K562 (cell line): ENCODE measurements around the gene MCM7. TPM values are rescaled to one million over a fixed set of nuclear protein-coding genes. Genes with fewer than 3 reads are reported as not detected.

ENCODE experiments used
- CEBPZ ChIP-seq: fragments of 150-350 bp; IDR thresholded peaks from 2 replicates; pipeline ENCODE4 v1.6.1; 2014; ENCODE audit warnings: low read depth, mild to moderate bottlenecking, low read length, borderline replicate concordance
- CHCHD3 ChIP-seq: fragments of 250-450 bp; sonication (Bioruptor Pico); IDR thresholded peaks from 2 replicates; pipeline ENCODE4 v2.1.2; 2022; ENCODE audit warnings: mild to moderate bottlenecking
- CREB1 ChIP-seq, 2 experiments: sonication (generic) in 1 of 2; formaldehyde crosslinking in 1 of 2; IDR thresholded peaks; 2 replicates each; pipeline versions ENCODE4 v1.6.1 to v1.8.0; 2012 to 2022; ENCODE audit warnings: inconsistent platforms in 1 of 2, mild to moderate bottlenecking in 1 of 2, missing genetic modification reagents in 1 of 2, moderate library complexity in 1 of 2
- GABPB1 ChIP-seq: sonication (generic); formaldehyde crosslinking; IDR thresholded peaks from 2 replicates; pipeline ENCODE4 v1.8.0; 2022; ENCODE audit warnings: mild to moderate bottlenecking, missing genetic modification reagents
- HDAC6 ChIP-seq: IDR thresholded peaks from 2 replicates; pipeline ENCODE4 v1.6.1; 2012; ENCODE audit warnings: low read depth, mild to moderate bottlenecking, control low read depth, inconsistent platforms, low read length, moderate library complexity
- HNRNPL ChIP-seq: fragments of 200-400 bp; formaldehyde crosslinking; IDR thresholded peaks from 2 replicates; pipeline ENCODE4 v1.6.1; 2017; ENCODE audit warnings: low read depth, mild to moderate bottlenecking, low read length
- LCOR ChIP-seq: sonication (generic); formaldehyde crosslinking; IDR thresholded peaks from 2 replicates; pipeline ENCODE4 v1.8.0; 2022; ENCODE audit warnings: mild to moderate bottlenecking, missing genetic modification reagents
- MCM7 ChIP-seq, 2 experiments: fragments of 450-650 bp; IDR thresholded peaks; 2 replicates each; pipeline ENCODE4 v1.6.1; 2016 to 2018
- MECOM ChIP-seq: fragments of 250-450 bp; sonication (Bioruptor Pico); IDR thresholded peaks from 2 replicates; pipeline ENCODE4 v1.8.0; 2022; ENCODE audit warnings: inconsistent platforms
- NFE2L1 ChIP-seq: fragments of 450-650 bp; IDR thresholded peaks from 2 replicates; pipeline ENCODE4 v1.6.1; 2016; ENCODE audit warnings: missing genetic modification characterization, low read depth, mild to moderate bottlenecking, missing compliant biosample characterization, moderate library complexity, borderline replicate concordance
- NFXL1 ChIP-seq: fragments of 450-650 bp; formaldehyde crosslinking; IDR thresholded peaks from 2 replicates; pipeline ENCODE4 v1.4.0; 2021; ENCODE audit warnings: mild to moderate bottlenecking
- NR2C2 ChIP-seq, 2 experiments: fragments of 200-800 bp in 1 of 2; sonication (Bioruptor generic) in 1 of 2; sonication (generic) in 1 of 2; formaldehyde crosslinking in 1 of 2; IDR thresholded peaks; 2 replicates each; pipeline versions ENCODE4 v1.6.1 to v1.8.0; 2016 to 2022; ENCODE audit warnings: mild to moderate bottlenecking in 1 of 2, missing compliant biosample characterization in 1 of 2, missing genetic modification characterization in 1 of 2, missing genetic modification reagents in 1 of 2
- PHF8 ChIP-seq: fragments of 200-600 bp; sonication (generic); IDR thresholded peaks from 2 replicates; pipeline ENCODE4 v1.6.1; 2012; ENCODE audit warnings: mixed run types, mild to moderate bottlenecking, inconsistent platforms, low read length, moderate library complexity, borderline replicate concordance
- TAF7 ChIP-seq: fragments of 450-650 bp; IDR thresholded peaks from 2 replicates; pipeline ENCODE4 v1.6.1; 2016; ENCODE audit warnings: missing genetic modification characterization, missing compliant biosample characterization
- TEAD1 ChIP-seq, 2 experiments: fragments of 450-650 bp in 1 of 2; sonication (generic) in 1 of 2; formaldehyde crosslinking; IDR thresholded peaks; 2 replicates each; pipeline versions ENCODE4 v1.4.0 to v1.8.0; 2020 to 2022; ENCODE audit warnings: mild to moderate bottlenecking in 2 of 2, missing genetic modification reagents in 1 of 2
- TOE1 ChIP-seq, 2 experiments: fragments of 450-650 bp in 1 of 2; sonication (generic) in 1 of 2; formaldehyde crosslinking in 1 of 2; IDR thresholded peaks; 2 replicates each; pipeline versions ENCODE4 v1.7.1 to v1.8.0; 2016 to 2022; ENCODE audit warnings: borderline replicate concordance in 2 of 2, mild to moderate bottlenecking in 2 of 2, antibody characterized with exemption in 1 of 2, inconsistent platforms in 1 of 2, low read depth in 1 of 2, missing genetic modification reagents in 1 of 2, moderate library complexity in 1 of 2
- TRIM24 ChIP-seq, 2 experiments: fragments of 450-650 bp; IDR thresholded peaks; 2 replicates each; pipeline ENCODE4 v1.6.1; 2016
- USF1 ChIP-seq: sonication (generic); formaldehyde crosslinking; IDR thresholded peaks from 2 replicates; pipeline ENCODE4 v1.9.0; 2022; ENCODE audit warnings: mild to moderate bottlenecking, missing genetic modification reagents
- ZBTB17 ChIP-seq: fragments of 450-650 bp; formaldehyde crosslinking; IDR thresholded peaks from 2 replicates; pipeline ENCODE4 v1.4.0; 2020; ENCODE audit warnings: mild to moderate bottlenecking
- ZFP91 ChIP-seq: sonication (generic); formaldehyde crosslinking; IDR thresholded peaks from 2 replicates; pipeline ENCODE4 v1.8.0; 2022; ENCODE audit warnings: mild to moderate bottlenecking, missing genetic modification reagents
- polyA plus RNA-seq, 8 experiments: library from polyadenylated mRNA; depleted of rRNA in 4 of 8; stranded (reverse) in 5 of 8; unstranded in 3 of 8; fragments of >200 nt; fragmentation: Nextera tagmentation in 2 of 8; fragmentation: Illumina TruSeq in 1 of 8; extraction: Ambion mirVana in 2 of 8; extraction: Trizol in 1 of 8; gene quantifications; 2 replicates each; pipeline versions ENCODE4 v1.2.1 to v1.2.3, GENCODE V29; 2011 to 2014; ENCODE audit warnings: inconsistent platforms in 1 of 8, missing spikeins in 1 of 8
- total RNA-seq, 7 experiments: library from RNA; depleted of rRNA in 6 of 7; stranded (reverse); fragments of >200 nt in 6 of 7; fragmentation: Illumina TruSeq in 2 of 7; extraction: Trizol in 2 of 7; gene quantifications; 2 replicates each; pipeline versions ENCODE4 v1.2.1 to v1.2.3, GENCODE V29; 2011 to 2021; ENCODE audit warnings: low replicate concordance in 1 of 7

The MCM7 gene
- total and polyA plus RNA-seq, 9 of the 15 experiments (the other 6 are each of a cell fraction or from before 2014, with no cell fraction given) = 329 to 856 (median 437) TPM

GRCh38 chr7:100101016-100101862 is at the start of gene MCM7, which contains the start of gene AP4M1 (continued):
- TF ChIP-seq CREB1 (IDR thresholded peaks at IDR 0.05) (peak; percentile 43), CREB1 (CRISPR knock-in tag; IDR thresholded peaks at IDR 0.05) (peak; percentile 82), MCM7 (IDR thresholded peaks at IDR 0.05) (no peak), TRIM24 (IDR thresholded peaks at IDR 0.05) (peak in 1 of 2 experiments; percentile 59; a peak in 2 of 4 replicates), PHF8 (peak; percentile 78; the same call in 1 of the 2 replicates), LCOR (CRISPR knock-in tag) (peak; percentile 94; the same call in 1 of the 2 replicates), NFE2L1 (no peak), ZBTB17 (0 out of 2 replicates have a peak, but pooled peaks have one; percentile 62), ZFP91 (CRISPR knock-in tag) (peak; percentile 98), TOE1 (IDR thresholded peaks at IDR 0.05; ENCODE audit: borderline replicate concordance) (peak; percentile 97), TOE1 (CRISPR knock-in tag; IDR thresholded peaks at IDR 0.05; ENCODE audit: borderline replicate concordance, low read depth) (no peak), CHCHD3 (CRISPR knock-in tag) (no peak), USF1 (peak; percentile 100), CEBPZ (no peak), HDAC6 (no peak), GABPB1 (CRISPR knock-in tag) (peak; percentile 58; the same call in 1 of the 2 replicates), MECOM (CRISPR knock-in tag) (no peak), NR2C2 (CRISPR knock-in tag; IDR thresholded peaks at IDR 0.05) (no peak), NR2C2 (tag; IDR thresholded peaks at IDR 0.05) (0 out of 2 replicates have a peak, but pooled peaks have one; percentile 58), TEAD1 (CRISPR knock-in tag; IDR thresholded peaks at IDR 0.05) (peak in 1 of 2 experiments; percentile 87; a peak in 1 of 4 replicates), HNRNPL (peak; percentile 90), TAF7 (tag) (peak; percentile 88), NFXL1 (peak; percentile 71; the same call in 1 of the 2 replicates)
